Stomach (tissue), 9 donors: ENCODE data around the gene SRGN. TPM values are rescaled to one million over a fixed set of nuclear protein-coding genes. Genes with fewer than 3 reads are reported as not detected.
A peak's percentile ranks its signal among the peaks of the same experiment; 100 is the strongest.

ENCODE experiments used
- DNase-seq, 2 donors: peaks; one replicate each; pipeline versions ENCODE4 v3.0.0 to v3.0.0-alpha.2; 2013 to 2019
- H3K27ac ChIP-seq, 5 donors: fragments of 200-600 bp in 4 of 5; sonication (generic) in 4 of 5; one replicate each; pipeline ENCODE4 v1.5.1; 2013 to 2019; ENCODE audit warnings: mild to moderate bottlenecking in 1 of 5, moderate library complexity in 1 of 5
- H3K27me3 ChIP-seq, 3 donors: fragments of 200-600 bp; sonication (generic); one replicate each; pipeline ENCODE4 v1.5.1; 2017 to 2019; ENCODE audit warnings: mixed run types in 1 of 3
- H3K36me3 ChIP-seq, 4 donors: fragments of 200-600 bp; sonication (generic); 1 replicate in 3 of 4; 2 replicates in 1 of 4; pipeline ENCODE4 v1.5.1; 2016 to 2019
- H3K4me1 ChIP-seq, 4 donors: fragments of 200-600 bp; sonication (generic); one replicate each; pipeline ENCODE4 v1.5.1; 2016 to 2019
- H3K4me3 ChIP-seq, 4 donors: fragments of 200-600 bp; sonication (generic) in 3 of 4; one replicate each; pipeline ENCODE4 v1.5.1; 2016 to 2019; ENCODE audit warnings: mild to moderate bottlenecking in 1 of 4
- H3K9me3 ChIP-seq, 4 donors: fragments of 200-600 bp; sonication (generic); one replicate each; pipeline ENCODE4 v1.5.1; 2016 to 2019
- EP300 ChIP-seq: sonication (generic); formaldehyde crosslinking; IDR thresholded peaks from one replicate; pipeline ENCODE4 v1.6.1; 2017; ENCODE audit warnings: antibody characterized with exemption
- POLR2A ChIP-seq, 4 donors: fragments of 450-650 bp; IDR thresholded peaks; one replicate each; pipeline ENCODE4 v1.6.1; 2016; ENCODE audit warnings: antibody characterized with exemption in 4 of 4, control low read depth in 2 of 4, mild to moderate bottlenecking in 1 of 4, moderate library complexity in 1 of 4
- POLR2AphosphoS5 ChIP-seq, 3 donors: sonication (generic); formaldehyde crosslinking; IDR thresholded peaks; one replicate each; pipeline ENCODE4 v1.6.1; 2016; ENCODE audit warnings: antibody characterized with exemption in 3 of 3
- WGBS, 5 donors: extraction: QIAGEN DNeasy Blood & Tissue Kit in 3 of 5; methylation state at CpG; one replicate each; pipeline versions ENCODE4 v1.1.5 to v1.1.7; 2013 to 2018; 5-methylcytosine and 5-hydroxymethylcytosine counted together
- intact Hi-C: fragments of 100-400 bp; cut with DNase I; formaldehyde crosslinking; loops from one replicate; pipeline ENCODE4 v1.15.1; 2023; ENCODE audit warnings: low total_unique reads
- polyA plus RNA-seq, 3 donors: library from polyadenylated mRNA; stranded (reverse); fragments of 200-250 nt; gene quantifications; one replicate each; pipeline ENCODE4 v1.2.3, GENCODE V29; 2013
- total RNA-seq, 5 donors: library from RNA; depleted of rRNA; stranded (reverse); fragments of >200 nt; gene quantifications; one replicate each; pipeline versions ENCODE4 v1.1.0 to v1.2.3, GENCODE V29; 2014 to 2016
- TF ChIP-seq, protein P1 (sequence below), 7 experiments: fragments of 450-650 bp in 4 of 7; fragments of 200-600 bp in 3 of 7; sonication (generic) in 3 of 7; IDR thresholded peaks; one replicate each; pipeline ENCODE4 v1.5.1; 2016 to 2019; ENCODE audit warnings: antibody characterized with exemption in 7 of 7, control low read depth in 2 of 7, mild to moderate bottlenecking in 1 of 7
- donor health status: healthy with polysubstance abuse.
- donor health status: Bipolar disorder and iron deficiency.
- donor health status: healthy.

The SRGN gene
- total and polyA plus RNA-seq, 8 donors = 1.3 to 212 (median 42.9) TPM

GRCh38 chr10:69080226-69080625 is 7.7 kb upstream of the SRGN start:
- no peak overlapping the region for H3K4me3 ChIP-seq
- H3K36me3 ChIP-seq = no peaks in the 10 kb centered on the region
- no peak overlapping the region for H3K27ac ChIP-seq
- no peaks in the 10 kb centered on the region for H3K4me1 ChIP-seq
- no peaks in the 10 kb centered on the region for H3K27me3 ChIP-seq
- DNase-seq = no peak
- 63 to 78% (median 74%) methylated on average over 4 of the region's 4 CpGs for WGBS, 5 donors
- intact Hi-C loops = no loop called here
- TF ChIP-seq, protein P1, sequence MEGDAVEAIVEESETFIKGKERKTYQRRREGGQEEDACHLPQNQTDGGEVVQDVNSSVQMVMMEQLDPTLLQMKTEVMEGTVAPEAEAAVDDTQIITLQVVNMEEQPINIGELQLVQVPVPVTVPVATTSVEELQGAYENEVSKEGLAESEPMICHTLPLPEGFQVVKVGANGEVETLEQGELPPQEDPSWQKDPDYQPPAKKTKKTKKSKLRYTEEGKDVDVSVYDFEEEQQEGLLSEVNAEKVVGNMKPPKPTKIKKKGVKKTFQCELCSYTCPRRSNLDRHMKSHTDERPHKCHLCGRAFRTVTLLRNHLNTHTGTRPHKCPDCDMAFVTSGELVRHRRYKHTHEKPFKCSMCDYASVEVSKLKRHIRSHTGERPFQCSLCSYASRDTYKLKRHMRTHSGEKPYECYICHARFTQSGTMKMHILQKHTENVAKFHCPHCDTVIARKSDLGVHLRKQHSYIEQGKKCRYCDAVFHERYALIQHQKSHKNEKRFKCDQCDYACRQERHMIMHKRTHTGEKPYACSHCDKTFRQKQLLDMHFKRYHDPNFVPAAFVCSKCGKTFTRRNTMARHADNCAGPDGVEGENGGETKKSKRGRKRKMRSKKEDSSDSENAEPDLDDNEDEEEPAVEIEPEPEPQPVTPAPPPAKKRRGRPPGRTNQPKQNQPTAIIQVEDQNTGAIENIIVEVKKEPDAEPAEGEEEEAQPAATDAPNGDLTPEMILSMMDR (IDR thresholded peaks at IDR 0.05) = no peak
- TF ChIP-seq POLR2AphosphoS5 (IDR thresholded peaks at IDR 0.05) = no peak
- TF ChIP-seq POLR2A (IDR thresholded peaks at IDR 0.05) = no peak
- TF ChIP-seq EP300 = no peak
- H3K9me3 ChIP-seq = no peaks in the 10 kb centered on the region

DNA sequence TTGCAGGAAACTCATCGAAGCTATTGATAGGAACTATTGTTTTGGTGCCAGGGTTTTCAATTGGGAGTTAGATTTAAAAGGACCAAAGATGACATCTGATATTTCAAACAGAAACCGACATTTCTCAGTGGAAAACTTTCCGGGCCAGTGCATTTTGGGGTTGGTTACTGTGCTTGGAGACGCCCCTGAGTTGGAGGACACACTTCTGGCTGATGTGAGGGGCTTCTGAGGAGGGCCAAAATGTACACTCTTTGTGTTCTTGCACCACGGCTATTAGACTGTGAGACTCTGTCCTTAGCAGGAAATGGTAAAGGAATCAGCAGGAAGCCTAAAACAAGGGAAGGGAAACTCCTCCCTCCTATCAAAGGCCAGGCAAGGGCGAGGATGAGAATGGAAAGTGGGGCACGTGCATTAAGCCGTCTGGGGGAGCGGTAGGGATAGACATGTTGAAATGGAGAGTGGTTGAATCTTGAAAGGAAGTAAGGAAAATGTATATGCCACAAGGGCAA is 1.8 kb upstream of the SRGN start:
- Histone ChIP-seq H3K36me3 (no peaks in the 10 kb centered on the region), H3K27me3 (no peaks in the 10 kb centered on the region), H3K9me3 (no peaks in the 10 kb centered on the region), H3K27ac (peak overlapping the region; percentile 53 to 94 (median 83)), H3K4me3 (peak overlapping the region in 2 of 4 donors; percentile 7 to 10), H3K4me1 (peaks cover 0 to 7% (median 0%) of the 10 kb centered on the region in 4 donors)
- peak in 1 of 2 donors; percentile 35 for DNase-seq
- intact Hi-C loops = no loop called here
- peak in 2 of 3 donors; percentile 14 to 49 for TF ChIP-seq POLR2AphosphoS5 (IDR thresholded peaks at IDR 0.05)
- TF ChIP-seq EP300 = no peak
- 27 to 48% (median 40%) methylated on average over 9 of the region's 9 CpGs for WGBS, 5 donors

DNA sequence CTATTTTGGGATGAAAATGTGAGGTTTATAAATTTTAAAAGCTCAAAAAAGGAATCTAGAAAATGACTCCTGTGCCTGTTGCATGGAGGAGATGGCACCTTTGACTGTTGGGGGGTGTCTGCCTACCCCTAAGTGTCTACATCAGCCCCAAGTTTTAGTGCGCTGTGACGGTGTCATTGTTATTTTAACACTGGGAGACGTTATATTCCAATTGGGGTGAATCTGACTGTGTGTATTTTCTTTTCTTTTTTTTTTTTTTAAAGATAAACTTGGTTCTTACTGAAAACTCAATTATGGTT is 517 bp downstream of the SRGN start:
- Histone ChIP-seq H3K4me3 (peak overlapping the region; percentile 29 to 40 (median 35)), H3K27ac (peak overlapping the region; percentile 60 to 94 (median 83)), H3K27me3 (no peaks in the 10 kb centered on the region)

GRCh38 chr10:69088801-69089501 is 1.0 kb downstream of the SRGN start:
- intact Hi-C loops = no loop called here
- peaks cover 0 to 22% (median 4%) of the 10 kb centered on the region in 4 donors for H3K4me1 ChIP-seq
- peak overlapping the region; percentile 29 to 40 (median 35) for H3K4me3 ChIP-seq
- no peaks in the 10 kb centered on the region for H3K36me3 ChIP-seq
- WGBS, 5 donors = 59 to 81% (median 76%) methylated on average over 10 of the region's 10 CpGs
- H3K9me3 ChIP-seq = no peaks in the 10 kb centered on the region
- no peaks in the 10 kb centered on the region for H3K27me3 ChIP-seq
- DNase-seq = peak in 1 of 2 donors; percentile 52
- TF ChIP-seq, protein P1 (IDR thresholded peaks at IDR 0.05) = no peak
- peak in 2 of 3 donors; percentile 71 to 81 for TF ChIP-seq POLR2AphosphoS5 (IDR thresholded peaks at IDR 0.05)
- peak overlapping the region in 4 of 5 donors; percentile 77 to 94 (median 84) for H3K27ac ChIP-seq

More for the DNA sequence above, 517 bp downstream of the SRGN start:
- intact Hi-C loops = no loop called here
- Histone ChIP-seq H3K36me3 (no peaks in the 10 kb centered on the region), H3K9me3 (no peaks in the 10 kb centered on the region), H3K4me1 (peaks cover 0 to 20% (median 3%) of the 10 kb centered on the region in 4 donors)
- 59 to 83% (median 64%) methylated on average over 3 of the region's 3 CpGs for WGBS, 5 donors
- DNase-seq = no peak
- TF ChIP-seq POLR2AphosphoS5 (IDR thresholded peaks at IDR 0.05) = no peak
- TF ChIP-seq, protein P1 (IDR thresholded peaks at IDR 0.05) = no peak
- no peak for TF ChIP-seq EP300
- TF ChIP-seq POLR2A (IDR thresholded peaks at IDR 0.05) = no peak
